HEK293 (cell line): ENCODE measurements around the gene DAGLA.

Experiments used
- CTCF ChIA-PET: fragments of 350-600 bp; formaldehyde crosslinking; extraction: SDS; loops from one replicate; lab custom pipeline; 2021; ENCODE audit warnings: antibody characterized with exemption; lab: Yijun Ruan, JAX
- POLR2A ChIA-PET: fragments of 300-600 bp; formaldehyde crosslinking; extraction: SDS; loops from one replicate; lab custom pipeline; 2020; ENCODE audit warnings: antibody characterized with exemption, inconsistent platforms; lab: Yijun Ruan, JAX
- H3K27ac ChIP-seq: fragments of 200-500 bp; sonication (Bioruptor generic); 2 replicates; pipeline ENCODE4 v1.5.1; 2014; ENCODE audit warnings: low read depth, low read length, control low read depth, inconsistent platforms; ENCODE audit errors: extremely low read depth
- H3K36me3 ChIP-seq, 2 experiments: fragments of 200-500 bp in 1 of 2; sonication (Bioruptor generic) in 1 of 2; 1 replicate in 1 of 2; 2 replicates in 1 of 2; pipeline ENCODE4 v1.5.1; 2014 to 2017; ENCODE audit warnings: inconsistent platforms in 2 of 2, low read length in 2 of 2; ENCODE audit not compliant: control insufficient read depth in 2 of 2, insufficient read depth in 1 of 2
- H3K4me1 ChIP-seq: fragments of 200-500 bp; sonication (Bioruptor generic); 2 replicates; pipeline ENCODE4 v1.5.1; 2014; ENCODE audit warnings: mild to moderate bottlenecking, low read length, inconsistent platforms; ENCODE audit not compliant: control insufficient read depth, insufficient read depth
- H3K4me3 ChIP-seq: 2 replicates; pipeline ENCODE4 v1.5.1; 2011; ENCODE audit warnings: low read depth, mild to moderate bottlenecking, control low read depth, low read length, moderate library complexity
- H3K9me3 ChIP-seq: fragments of 200-500 bp; sonication (Bioruptor generic); 2 replicates; pipeline ENCODE4 v1.5.1; 2014; ENCODE audit warnings: low read depth, low read length, inconsistent platforms; ENCODE audit not compliant: control insufficient read depth, insufficient read depth
- GLIS1 ChIP-seq: fragments of 450-650 bp; formaldehyde crosslinking; IDR thresholded peaks from 2 replicates; pipeline ENCODE4 v1.5.1; 2016; ENCODE audit warnings: missing biosample characterization, missing genetic modification characterization
- KLF7 ChIP-seq: fragments of 450-650 bp; formaldehyde crosslinking; IDR thresholded peaks from 2 replicates; pipeline ENCODE4 v1.5.1; 2016; ENCODE audit warnings: missing biosample characterization, missing genetic modification characterization, borderline replicate concordance
- TRIM28 ChIP-seq: IDR thresholded peaks from 2 replicates; pipeline ENCODE4 v1.6.1; 2011; ENCODE audit warnings: low read length, control low read depth, borderline replicate concordance
- ZBTB17 ChIP-seq: fragments of 450-650 bp; formaldehyde crosslinking; IDR thresholded peaks from 2 replicates; pipeline ENCODE4 v1.5.1; 2016; ENCODE audit warnings: missing biosample characterization, missing genetic modification characterization
- ZBTB8A ChIP-seq: fragments of 450-650 bp; formaldehyde crosslinking; IDR thresholded peaks from 2 replicates; pipeline ENCODE4 v1.5.1; 2016; ENCODE audit warnings: missing biosample characterization, missing genetic modification characterization
- ZEB2 ChIP-seq: fragments of 450-650 bp; formaldehyde crosslinking; IDR thresholded peaks from 2 replicates; pipeline ENCODE4 v1.5.1; 2016; ENCODE audit warnings: missing biosample characterization, missing genetic modification characterization
- ZFP37 ChIP-seq: fragments of 450-650 bp; formaldehyde crosslinking; IDR thresholded peaks from 2 replicates; pipeline ENCODE4 v1.5.1; 2016; ENCODE audit warnings: missing biosample characterization, missing genetic modification characterization
- ZNF138 ChIP-seq: fragments of 450-650 bp; formaldehyde crosslinking; IDR thresholded peaks from 2 replicates; pipeline ENCODE4 v1.5.1; 2016; ENCODE audit warnings: missing biosample characterization, missing genetic modification characterization, borderline replicate concordance
- ZNF214 ChIP-seq: fragments of 450-650 bp; formaldehyde crosslinking; IDR thresholded peaks from 2 replicates; pipeline ENCODE4 v1.5.1; 2017; ENCODE audit warnings: missing biosample characterization, mild to moderate bottlenecking, missing genetic modification characterization, borderline replicate concordance
- ZNF37A ChIP-seq: fragments of 450-650 bp; IDR thresholded peaks from 2 replicates; pipeline ENCODE4 v1.5.1; 2018; ENCODE audit warnings: missing biosample characterization, missing genetic modification characterization
- ZNF394 ChIP-seq: fragments of 450-650 bp; formaldehyde crosslinking; IDR thresholded peaks from 2 replicates; pipeline ENCODE4 v1.5.1; 2016; ENCODE audit warnings: missing biosample characterization, missing genetic modification characterization, mild to moderate bottlenecking, moderate library complexity, borderline replicate concordance
- ZNF555 ChIP-seq: fragments of 450-650 bp; formaldehyde crosslinking; conservative IDR thresholded peaks from 2 replicates; pipeline ENCODE4 v1.5.1; 2017; ENCODE audit warnings: missing biosample characterization, mild to moderate bottlenecking, missing genetic modification characterization, inconsistent platforms
- ZNF596 ChIP-seq: fragments of 450-650 bp; IDR thresholded peaks from 2 replicates; pipeline ENCODE4 v1.5.0; 2018; ENCODE audit warnings: missing biosample characterization, mild to moderate bottlenecking, missing genetic modification characterization, moderate library complexity
- ZNF670 ChIP-seq: fragments of 450-650 bp; formaldehyde crosslinking; IDR thresholded peaks from 2 replicates; pipeline ENCODE4 v1.5.1; 2016; ENCODE audit warnings: missing biosample characterization, missing genetic modification characterization, low read depth
- ZNF747 ChIP-seq: fragments of 450-650 bp; formaldehyde crosslinking; IDR thresholded peaks from 2 replicates; pipeline ENCODE4 v1.5.1; 2016; ENCODE audit warnings: missing biosample characterization, missing genetic modification characterization
- ZNF76 ChIP-seq: fragments of 450-650 bp; formaldehyde crosslinking; IDR thresholded peaks from 2 replicates; pipeline ENCODE4; 2016; ENCODE audit warnings: low read depth, missing biosample characterization, missing genetic modification characterization, borderline replicate concordance
- ZNF792 ChIP-seq: fragments of 450-650 bp; formaldehyde crosslinking; IDR thresholded peaks from 2 replicates; pipeline ENCODE4 v1.5.1; 2016; ENCODE audit warnings: missing biosample characterization, missing genetic modification characterization
- ZNF843 ChIP-seq: fragments of 450-650 bp; formaldehyde crosslinking; IDR thresholded peaks from 2 replicates; pipeline ENCODE4 v1.5.1; 2016; ENCODE audit warnings: missing biosample characterization, missing genetic modification characterization
- ZSCAN16 ChIP-seq: fragments of 450-650 bp; formaldehyde crosslinking; IDR thresholded peaks from 2 replicates; pipeline ENCODE4 v1.5.1; 2016; ENCODE audit warnings: missing biosample characterization, missing genetic modification characterization
- TF ChIP-seq, protein P1 (sequence below): fragments of 450-650 bp; formaldehyde crosslinking; IDR thresholded peaks from 2 replicates; pipeline ENCODE4 v1.5.1; 2016; ENCODE audit warnings: missing biosample characterization, missing genetic modification characterization
- TF ChIP-seq, protein P2 (sequence below): fragments of 450-650 bp; formaldehyde crosslinking; IDR thresholded peaks from 2 replicates; pipeline ENCODE4 v1.5.1; 2016; ENCODE audit warnings: missing biosample characterization, missing genetic modification characterization
- TF ChIP-seq, protein P3 (sequence below): sonication (generic); formaldehyde crosslinking; IDR thresholded peaks from 2 replicates; pipeline ENCODE4 v1.8.1; 2022; ENCODE audit warnings: mild to moderate bottlenecking, moderate library complexity, missing genetic modification reagents
- TF ChIP-seq, protein P4 (sequence below): fragments of 450-650 bp; formaldehyde crosslinking; IDR thresholded peaks from 2 replicates; pipeline ENCODE4 v1.5.1; 2016; ENCODE audit warnings: missing biosample characterization, missing genetic modification characterization
- TF ChIP-seq, protein P5 (sequence below): fragments of 450-650 bp; formaldehyde crosslinking; conservative IDR thresholded peaks from 2 replicates; pipeline ENCODE4 v1.5.1; 2016; ENCODE audit warnings: low read depth, missing biosample characterization, missing genetic modification characterization

The DAGLA gene

DNA sequence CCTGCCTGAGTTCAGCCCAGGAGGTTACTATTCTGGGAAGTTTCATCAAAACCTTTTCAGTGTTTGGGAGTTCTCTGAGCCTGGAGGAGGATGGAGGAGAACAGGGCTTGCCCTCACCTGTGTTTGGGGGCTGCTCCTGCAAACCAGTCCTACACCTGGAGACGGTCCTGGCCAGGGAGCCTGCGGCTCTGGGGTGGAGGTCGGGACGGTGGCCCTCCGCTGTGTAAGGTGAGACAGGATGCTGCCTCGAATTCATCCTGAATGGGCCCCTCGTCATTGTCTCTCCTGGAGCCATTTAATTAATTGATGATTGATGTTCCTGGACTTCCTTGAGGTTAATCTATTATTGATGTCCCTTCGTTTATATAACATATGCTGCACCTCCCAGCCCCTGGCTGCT lies 6.3 kb downstream of the DAGLA start:
- Histone ChIP-seq H3K36me3 (no peaks in the 10 kb centered on the region), H3K27ac (no peak overlapping the region), H3K4me1 (peaks cover 3% of the 10 kb centered on the region; the same call in 1 of the 2 replicates), H3K9me3 (no peaks in the 10 kb centered on the region), H3K4me3 (no peak overlapping the region)
- no peak for TF ChIP-seq ZNF394 (tag by site-specific recombination)
- TF ChIP-seq ZSCAN16 = no peak
- TF ChIP-seq KLF7 (tag by site-specific recombination) = no peak
- TF ChIP-seq, protein P1, sequence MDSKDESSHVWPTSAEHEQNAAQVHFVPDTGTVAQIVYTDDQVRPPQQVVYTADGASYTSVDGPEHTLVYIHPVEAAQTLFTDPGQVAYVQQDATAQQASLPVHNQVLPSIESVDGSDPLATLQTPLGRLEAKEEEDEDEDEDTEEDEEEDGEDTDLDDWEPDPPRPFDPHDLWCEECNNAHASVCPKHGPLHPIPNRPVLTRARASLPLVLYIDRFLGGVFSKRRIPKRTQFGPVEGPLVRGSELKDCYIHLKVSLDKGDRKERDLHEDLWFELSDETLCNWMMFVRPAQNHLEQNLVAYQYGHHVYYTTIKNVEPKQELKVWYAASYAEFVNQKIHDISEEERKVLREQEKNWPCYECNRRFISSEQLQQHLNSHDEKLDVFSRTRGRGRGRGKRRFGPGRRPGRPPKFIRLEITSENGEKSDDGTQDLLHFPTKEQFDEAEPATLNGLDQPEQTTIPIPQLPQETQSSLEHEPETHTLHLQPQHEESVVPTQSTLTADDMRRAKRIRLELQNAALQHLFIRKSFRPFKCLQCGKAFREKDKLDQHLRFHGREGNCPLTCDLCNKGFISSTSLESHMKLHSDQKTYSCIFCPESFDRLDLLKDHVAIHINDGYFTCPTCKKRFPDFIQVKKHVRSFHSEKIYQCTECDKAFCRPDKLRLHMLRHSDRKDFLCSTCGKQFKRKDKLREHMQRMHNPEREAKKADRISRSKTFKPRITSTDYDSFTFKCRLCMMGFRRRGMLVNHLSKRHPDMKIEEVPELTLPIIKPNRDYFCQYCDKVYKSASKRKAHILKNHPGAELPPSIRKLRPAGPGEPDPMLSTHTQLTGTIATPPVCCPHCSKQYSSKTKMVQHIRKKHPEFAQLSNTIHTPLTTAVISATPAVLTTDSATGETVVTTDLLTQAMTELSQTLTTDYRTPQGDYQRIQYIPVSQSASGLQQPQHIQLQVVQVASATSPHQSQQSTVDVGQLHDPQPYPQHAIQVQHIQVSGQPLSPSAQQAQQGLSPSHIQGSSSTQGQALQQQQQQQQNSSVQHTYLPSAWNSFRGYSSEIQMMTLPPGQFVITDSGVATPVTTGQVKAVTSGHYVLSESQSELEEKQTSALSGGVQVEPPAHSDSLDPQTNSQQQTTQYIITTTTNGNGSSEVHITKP (tag by site-specific recombination) = no peak
- TF ChIP-seq ZNF843 = no peak
- TF ChIP-seq TRIM28 = no peak
- no peak for TF ChIP-seq ZNF555 (tag by site-specific recombination)
- no peak for TF ChIP-seq ZFP37 (tag by site-specific recombination)
- TF ChIP-seq ZBTB17 = no peak
- TF ChIP-seq, protein P2, sequence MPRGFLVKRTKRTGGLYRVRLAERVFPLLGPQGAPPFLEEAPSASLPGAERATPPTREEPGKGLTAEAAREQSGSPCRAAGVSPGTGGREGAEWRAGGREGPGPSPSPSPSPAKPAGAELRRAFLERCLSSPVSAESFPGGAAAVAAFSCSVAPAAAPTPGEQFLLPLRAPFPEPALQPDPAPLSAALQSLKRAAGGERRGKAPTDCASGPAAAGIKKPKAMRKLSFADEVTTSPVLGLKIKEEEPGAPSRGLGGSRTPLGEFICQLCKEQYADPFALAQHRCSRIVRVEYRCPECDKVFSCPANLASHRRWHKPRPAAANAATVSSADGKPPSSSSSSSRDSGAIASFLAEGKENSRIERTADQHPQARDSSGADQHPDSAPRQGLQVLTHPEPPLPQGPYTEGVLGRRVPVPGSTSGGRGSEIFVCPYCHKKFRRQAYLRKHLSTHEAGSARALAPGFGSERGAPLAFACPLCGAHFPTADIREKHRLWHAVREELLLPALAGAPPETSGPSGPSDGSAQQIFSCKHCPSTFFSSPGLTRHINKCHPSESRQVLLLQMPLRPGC (tag by site-specific recombination) = no peak
- TF ChIP-seq ZNF214 = no peak
- TF ChIP-seq ZBTB8A = no peak
- TF ChIP-seq ZNF792 (tag by site-specific recombination) = no peak
- TF ChIP-seq, protein P3, sequence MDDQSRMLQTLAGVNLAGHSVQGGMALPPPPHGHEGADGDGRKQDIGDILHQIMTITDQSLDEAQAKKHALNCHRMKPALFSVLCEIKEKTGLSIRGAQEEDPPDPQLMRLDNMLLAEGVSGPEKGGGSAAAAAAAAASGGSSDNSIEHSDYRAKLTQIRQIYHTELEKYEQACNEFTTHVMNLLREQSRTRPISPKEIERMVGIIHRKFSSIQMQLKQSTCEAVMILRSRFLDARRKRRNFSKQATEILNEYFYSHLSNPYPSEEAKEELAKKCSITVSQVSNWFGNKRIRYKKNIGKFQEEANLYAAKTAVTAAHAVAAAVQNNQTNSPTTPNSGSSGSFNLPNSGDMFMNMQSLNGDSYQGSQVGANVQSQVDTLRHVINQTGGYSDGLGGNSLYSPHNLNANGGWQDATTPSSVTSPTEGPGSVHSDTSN = no peak
- TF ChIP-seq, protein P4, sequence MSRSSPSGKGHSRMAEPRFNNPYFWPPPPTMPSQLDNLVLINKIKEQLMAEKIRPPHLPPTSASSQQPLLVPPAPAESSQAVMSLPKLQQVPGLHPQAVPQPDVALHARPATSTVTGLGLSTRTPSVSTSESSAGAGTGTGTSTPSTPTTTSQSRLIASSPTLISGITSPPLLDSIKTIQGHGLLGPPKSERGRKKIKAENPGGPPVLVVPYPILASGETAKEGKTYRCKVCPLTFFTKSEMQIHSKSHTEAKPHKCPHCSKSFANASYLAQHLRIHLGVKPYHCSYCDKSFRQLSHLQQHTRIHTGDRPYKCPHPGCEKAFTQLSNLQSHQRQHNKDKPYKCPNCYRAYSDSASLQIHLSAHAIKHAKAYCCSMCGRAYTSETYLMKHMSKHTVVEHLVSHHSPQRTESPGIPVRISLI (tag by site-specific recombination) = no peak
- no peak for TF ChIP-seq ZNF138 (tag by site-specific recombination)
- TF ChIP-seq ZNF670 (tag by site-specific recombination) = no peak
- ChIA-PET CTCF (interaction anchor here (0.6 to 0.7 kb wide), 2 partner anchors 16 to 211 kb away, joined by 4 to 5 read pairs; no protein-coding TSS in a partner anchor), POLR2A (no interaction called here)

DNA sequence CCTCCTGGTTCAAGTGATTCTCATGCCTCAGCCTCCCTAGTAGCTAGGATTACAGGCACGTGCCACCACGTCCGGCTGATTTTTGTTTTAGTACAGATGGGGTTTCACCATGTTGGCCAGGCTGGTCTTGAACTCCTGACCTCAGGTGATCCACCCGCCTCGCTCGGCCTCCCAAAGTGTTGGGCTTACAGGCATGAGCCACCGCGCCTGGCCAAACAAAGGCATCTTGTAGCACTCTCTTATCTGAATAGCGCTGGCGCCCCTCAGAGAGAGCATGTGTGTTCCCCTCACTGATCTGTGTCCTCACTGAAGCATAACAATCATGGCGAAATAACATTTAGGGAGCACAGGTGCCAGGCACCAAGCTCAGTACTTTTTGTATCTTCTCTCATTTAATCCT lies 7.2 kb downstream of the DAGLA start:
- Histone ChIP-seq H3K4me3 (no peak overlapping the region), H3K36me3 (no peaks in the 10 kb centered on the region), H3K4me1 (peaks cover 3% of the 10 kb centered on the region; the same call in 1 of the 2 replicates), H3K27ac (no peak overlapping the region), H3K9me3 (no peaks in the 10 kb centered on the region)
- ChIA-PET CTCF (interaction anchor here (0.6 to 1.1 kb wide), 3 partner anchors 17 to 212 kb away, joined by 4 to 6 read pairs (median 5); no protein-coding TSS in a partner anchor), POLR2A (no interaction called here)
- TF ChIP-seq ZNF37A (tag by site-specific recombination) = no peak
- TF ChIP-seq ZNF596 (tag by site-specific recombination) = no peak
- TF ChIP-seq, protein P5, sequence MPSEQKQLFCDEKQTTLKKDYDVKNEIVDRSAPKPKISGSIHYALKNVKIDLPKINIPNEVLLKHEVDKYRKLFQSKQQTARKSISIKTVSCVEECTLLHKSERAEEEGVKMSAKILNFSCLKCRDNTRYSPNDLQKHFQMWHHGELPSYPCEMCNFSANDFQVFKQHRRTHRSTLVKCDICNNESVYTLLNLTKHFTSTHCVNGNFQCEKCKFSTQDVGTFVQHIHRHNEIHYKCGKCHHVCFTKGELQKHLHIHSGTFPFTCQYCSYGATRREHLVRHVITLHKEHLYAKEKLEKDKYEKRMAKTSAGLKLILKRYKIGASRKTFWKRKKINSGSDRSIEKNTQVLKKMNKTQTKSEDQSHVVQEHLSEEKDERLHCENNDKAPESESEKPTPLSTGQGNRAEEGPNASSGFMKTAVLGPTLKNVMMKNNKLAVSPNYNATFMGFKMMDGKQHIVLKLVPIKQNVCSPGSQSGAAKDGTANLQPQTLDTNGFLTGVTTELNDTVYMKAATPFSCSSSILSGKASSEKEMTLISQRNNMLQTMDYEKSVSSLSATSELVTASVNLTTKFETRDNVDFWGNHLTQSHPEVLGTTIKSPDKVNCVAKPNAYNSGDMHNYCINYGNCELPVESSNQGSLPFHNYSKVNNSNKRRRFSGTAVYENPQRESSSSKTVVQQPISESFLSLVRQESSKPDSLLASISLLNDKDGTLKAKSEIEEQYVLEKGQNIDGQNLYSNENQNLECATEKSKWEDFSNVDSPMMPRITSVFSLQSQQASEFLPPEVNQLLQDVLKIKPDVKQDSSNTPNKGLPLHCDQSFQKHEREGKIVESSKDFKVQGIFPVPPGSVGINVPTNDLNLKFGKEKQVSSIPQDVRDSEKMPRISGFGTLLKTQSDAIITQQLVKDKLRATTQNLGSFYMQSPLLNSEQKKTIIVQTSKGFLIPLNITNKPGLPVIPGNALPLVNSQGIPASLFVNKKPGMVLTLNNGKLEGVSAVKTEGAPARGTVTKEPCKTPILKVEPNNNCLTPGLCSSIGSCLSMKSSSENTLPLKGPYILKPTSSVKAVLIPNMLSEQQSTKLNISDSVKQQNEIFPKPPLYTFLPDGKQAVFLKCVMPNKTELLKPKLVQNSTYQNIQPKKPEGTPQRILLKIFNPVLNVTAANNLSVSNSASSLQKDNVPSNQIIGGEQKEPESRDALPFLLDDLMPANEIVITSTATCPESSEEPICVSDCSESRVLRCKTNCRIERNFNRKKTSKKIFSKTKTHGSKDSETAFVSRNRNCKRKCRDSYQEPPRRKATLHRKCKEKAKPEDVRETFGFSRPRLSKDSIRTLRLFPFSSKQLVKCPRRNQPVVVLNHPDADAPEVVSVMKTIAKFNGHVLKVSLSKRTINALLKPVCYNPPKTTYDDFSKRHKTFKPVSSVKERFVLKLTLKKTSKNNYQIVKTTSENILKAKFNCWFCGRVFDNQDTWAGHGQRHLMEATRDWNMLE = no peak
- no peak for TF ChIP-seq ZNF76 (tag by site-specific recombination)
- no peak for TF ChIP-seq GLIS1 (tag by site-specific recombination)
- TF ChIP-seq ZNF747 (tag by site-specific recombination) = no peak
- no peak for TF ChIP-seq ZEB2 (tag by site-specific recombination)
